ENCODE measurements around the gene C3orf20. TPM values are rescaled to one million over a fixed set of nuclear protein-coding genes. Genes with fewer than 3 reads are reported as not detected.
"Not testable (repeated sequence)": the region's sequence is repeated elsewhere in the genome, so short reads cannot be mapped to it uniquely, and the experiment has no call there.

C3orf20 gene
- total RNA-seq, 1 donor from 2014 or later: not detected

DNA sequence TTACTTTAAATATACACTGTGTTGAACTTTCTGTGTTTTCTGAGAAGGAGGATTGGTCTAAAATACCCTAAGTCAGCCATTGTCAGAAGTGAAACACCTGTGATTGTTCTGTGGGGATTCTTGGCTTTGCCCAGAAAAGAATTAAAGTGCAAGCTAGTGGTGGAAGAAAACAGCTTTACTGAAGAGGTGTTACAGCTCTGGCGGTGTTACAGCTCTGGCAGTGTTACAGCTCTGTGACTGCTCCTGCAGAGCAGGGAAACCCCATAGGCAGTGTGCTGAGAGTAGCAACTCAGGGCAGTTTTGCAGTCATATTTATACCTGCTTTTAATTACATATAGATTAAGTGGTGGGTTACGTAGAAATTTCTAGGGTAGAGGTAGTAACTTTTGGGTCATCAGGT is 66.6 kb downstream of the C3orf20 start:
- Mint-ChIP-seq H3K4me3 (ENCODE audit: unreplicated experiment) (no peak overlapping the region), H3K9me3 (ENCODE audit: unreplicated experiment) (peaks cover 4% of the 10 kb centered on the region), H3K36me3 (ENCODE audit: unreplicated experiment) (peaks cover 23% of the 10 kb centered on the region), H3K27ac (ENCODE audit: unreplicated experiment) (no peak overlapping the region), H3K27me3 (ENCODE audit: unreplicated experiment) (no peaks in the 10 kb centered on the region), H3K4me1 (ENCODE audit: low read depth, unreplicated experiment) (no peaks in the 10 kb centered on the region)
- TF ChIP-seq, protein P1, sequence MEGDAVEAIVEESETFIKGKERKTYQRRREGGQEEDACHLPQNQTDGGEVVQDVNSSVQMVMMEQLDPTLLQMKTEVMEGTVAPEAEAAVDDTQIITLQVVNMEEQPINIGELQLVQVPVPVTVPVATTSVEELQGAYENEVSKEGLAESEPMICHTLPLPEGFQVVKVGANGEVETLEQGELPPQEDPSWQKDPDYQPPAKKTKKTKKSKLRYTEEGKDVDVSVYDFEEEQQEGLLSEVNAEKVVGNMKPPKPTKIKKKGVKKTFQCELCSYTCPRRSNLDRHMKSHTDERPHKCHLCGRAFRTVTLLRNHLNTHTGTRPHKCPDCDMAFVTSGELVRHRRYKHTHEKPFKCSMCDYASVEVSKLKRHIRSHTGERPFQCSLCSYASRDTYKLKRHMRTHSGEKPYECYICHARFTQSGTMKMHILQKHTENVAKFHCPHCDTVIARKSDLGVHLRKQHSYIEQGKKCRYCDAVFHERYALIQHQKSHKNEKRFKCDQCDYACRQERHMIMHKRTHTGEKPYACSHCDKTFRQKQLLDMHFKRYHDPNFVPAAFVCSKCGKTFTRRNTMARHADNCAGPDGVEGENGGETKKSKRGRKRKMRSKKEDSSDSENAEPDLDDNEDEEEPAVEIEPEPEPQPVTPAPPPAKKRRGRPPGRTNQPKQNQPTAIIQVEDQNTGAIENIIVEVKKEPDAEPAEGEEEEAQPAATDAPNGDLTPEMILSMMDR (IDR thresholded peaks at IDR 0.05; ENCODE audit: partially characterized antibody, unreplicated experiment): no peak
- no peak for DNase-seq

- H3K27ac Mint-ChIP-seq (ENCODE audit: unreplicated experiment): no peak overlapping the region
- no peaks in the 10 kb centered on the region for H3K4me1 Mint-ChIP-seq (ENCODE audit: low read depth, unreplicated experiment)
- DNase-seq: no peak
- no peaks in the 10 kb centered on the region for H3K27me3 Mint-ChIP-seq (ENCODE audit: unreplicated experiment)
- TF ChIP-seq, protein P1 (IDR thresholded peaks at IDR 0.05; ENCODE audit: partially characterized antibody, unreplicated experiment): no peak
- peaks cover 4% of the 10 kb centered on the region for H3K9me3 Mint-ChIP-seq (ENCODE audit: unreplicated experiment)
- H3K36me3 Mint-ChIP-seq (ENCODE audit: unreplicated experiment): peaks cover 16% of the 10 kb centered on the region
- H3K4me3 Mint-ChIP-seq (ENCODE audit: unreplicated experiment): no peak overlapping the region
Measured at GRCh38 chr3:14744556-14744955, 69.6 kb downstream of the C3orf20 start.

DNA sequence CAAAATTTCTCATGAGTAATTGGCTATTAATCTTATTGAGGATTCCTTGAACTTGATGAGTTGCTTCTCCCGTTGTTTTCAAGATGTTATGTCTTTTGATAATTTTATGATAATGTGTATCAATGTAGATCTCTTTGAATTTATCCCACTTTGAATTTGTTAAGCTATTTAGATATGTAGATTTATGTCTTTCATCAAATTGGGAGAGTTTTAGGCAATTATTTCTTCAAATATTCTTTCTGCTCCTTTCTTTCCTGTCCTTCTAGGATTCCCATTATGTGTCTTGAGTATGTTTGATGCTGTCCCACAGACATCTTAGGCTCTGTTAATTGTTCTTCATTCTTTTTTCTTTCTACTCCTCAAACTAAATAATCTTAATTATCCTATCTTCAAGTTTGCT is 75.7 kb downstream of the C3orf20 start:
- Mint-ChIP-seq H3K36me3 (ENCODE audit: unreplicated experiment) (no peaks in the 10 kb centered on the region), H3K4me1 (ENCODE audit: low read depth, unreplicated experiment) (no peaks in the 10 kb centered on the region), H3K27ac (ENCODE audit: unreplicated experiment) (no peak overlapping the region), H3K27me3 (ENCODE audit: unreplicated experiment) (no peaks in the 10 kb centered on the region), H3K4me3 (ENCODE audit: unreplicated experiment) (no peak overlapping the region), H3K9me3 (ENCODE audit: unreplicated experiment) (no peaks in the 10 kb centered on the region)
- TF ChIP-seq, protein P1 (IDR thresholded peaks at IDR 0.05; ENCODE audit: partially characterized antibody, unreplicated experiment): no peak
- DNase-seq: no peak

GRCh38 chr3:14752979-14753378 is 78.0 kb downstream of the C3orf20 start:
- H3K27ac Mint-ChIP-seq (ENCODE audit: unreplicated experiment); H3K4me1 Mint-ChIP-seq (ENCODE audit: low read depth, unreplicated experiment); H3K27me3 Mint-ChIP-seq (ENCODE audit: unreplicated experiment); DNase-seq; H3K36me3 Mint-ChIP-seq (ENCODE audit: unreplicated experiment); H3K4me3 Mint-ChIP-seq (ENCODE audit: unreplicated experiment); H3K9me3 Mint-ChIP-seq (ENCODE audit: unreplicated experiment): not testable (repeated sequence)

- no peaks in the 10 kb centered on the region for H3K36me3 Mint-ChIP-seq (ENCODE audit: unreplicated experiment)
- no peak overlapping the region for H3K4me3 Mint-ChIP-seq (ENCODE audit: unreplicated experiment)
- no peak overlapping the region for H3K27ac Mint-ChIP-seq (ENCODE audit: unreplicated experiment)
- TF ChIP-seq, protein P1 (IDR thresholded peaks at IDR 0.05; ENCODE audit: partially characterized antibody, unreplicated experiment): no peak
- peaks cover 6% of the 10 kb centered on the region for H3K9me3 Mint-ChIP-seq (ENCODE audit: unreplicated experiment)
- DNase-seq: no peak
- H3K4me1 Mint-ChIP-seq (ENCODE audit: low read depth, unreplicated experiment): no peaks in the 10 kb centered on the region
- peaks cover 1% of the 10 kb centered on the region for H3K27me3 Mint-ChIP-seq (ENCODE audit: unreplicated experiment)
Measured at GRCh38 chr3:14757153-14757700, 82.3 kb downstream of the C3orf20 start.

Data from glutamatergic neuron (in vitro differentiated cells).